Measurements from ENCODE around the gene POU3F2. TPM values are rescaled to one million over a fixed set of nuclear protein-coding genes. Genes with fewer than 3 reads are reported as not detected.

POU3F2 gene
- total and polyA plus RNA-seq, 2 donors from 2014 or later: not detected

DNA sequence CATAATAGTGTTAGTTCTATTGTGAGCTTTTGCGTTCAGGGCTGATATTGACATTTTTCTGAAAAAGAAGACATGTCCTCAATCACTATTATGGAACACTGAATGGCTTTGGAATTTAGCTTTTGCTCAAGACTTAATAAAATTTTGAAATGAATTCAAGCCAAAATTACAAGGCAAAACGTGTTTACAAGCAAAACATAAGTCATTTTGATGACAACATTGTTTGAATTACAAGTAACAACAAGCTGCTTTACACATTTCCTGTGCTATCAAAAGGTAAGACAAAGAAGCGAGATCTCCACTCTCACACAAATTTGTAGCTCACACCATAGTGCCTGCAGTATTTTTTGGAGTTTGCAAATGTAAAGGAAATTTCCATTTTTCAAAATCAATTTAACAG is 37.4 kb downstream of the POU3F2 start:
- intact Hi-C loops (cut with DNase I): no loop called here
- FAIRE-seq: no peak
- no peak overlapping the region for H3K27ac ChIP-seq (ENCODE audit: low read depth in 2 of 2, low read length in 2 of 2)
- TF ChIP-seq, protein P1, sequence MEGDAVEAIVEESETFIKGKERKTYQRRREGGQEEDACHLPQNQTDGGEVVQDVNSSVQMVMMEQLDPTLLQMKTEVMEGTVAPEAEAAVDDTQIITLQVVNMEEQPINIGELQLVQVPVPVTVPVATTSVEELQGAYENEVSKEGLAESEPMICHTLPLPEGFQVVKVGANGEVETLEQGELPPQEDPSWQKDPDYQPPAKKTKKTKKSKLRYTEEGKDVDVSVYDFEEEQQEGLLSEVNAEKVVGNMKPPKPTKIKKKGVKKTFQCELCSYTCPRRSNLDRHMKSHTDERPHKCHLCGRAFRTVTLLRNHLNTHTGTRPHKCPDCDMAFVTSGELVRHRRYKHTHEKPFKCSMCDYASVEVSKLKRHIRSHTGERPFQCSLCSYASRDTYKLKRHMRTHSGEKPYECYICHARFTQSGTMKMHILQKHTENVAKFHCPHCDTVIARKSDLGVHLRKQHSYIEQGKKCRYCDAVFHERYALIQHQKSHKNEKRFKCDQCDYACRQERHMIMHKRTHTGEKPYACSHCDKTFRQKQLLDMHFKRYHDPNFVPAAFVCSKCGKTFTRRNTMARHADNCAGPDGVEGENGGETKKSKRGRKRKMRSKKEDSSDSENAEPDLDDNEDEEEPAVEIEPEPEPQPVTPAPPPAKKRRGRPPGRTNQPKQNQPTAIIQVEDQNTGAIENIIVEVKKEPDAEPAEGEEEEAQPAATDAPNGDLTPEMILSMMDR (IDR thresholded peaks at IDR 0.05; ENCODE audit: borderline replicate concordance, extremely low read depth, insufficient read depth): no peak
- H3K4me3 ChIP-seq (ENCODE audit: low read length in 3 of 3): no peak overlapping the region
- no peak for DNase-seq
- H3K4me1 ChIP-seq (ENCODE audit: control insufficient read depth in 2 of 3, insufficient read depth in 2 of 3, low read depth in 1 of 3, low read length in 3 of 3): no peaks in the 10 kb centered on the region
- no peak overlapping the region for H3K9ac ChIP-seq (ENCODE audit: low read length in 3 of 3)
- H3K36me3 ChIP-seq (ENCODE audit: control insufficient read depth in 2 of 3, insufficient read depth in 3 of 3, low read length in 3 of 3): peaks cover 0 to 3% (median 0%) of the 10 kb centered on the region in 3 donors
- no peaks in the 10 kb centered on the region for H3K27me3 ChIP-seq (ENCODE audit: control insufficient read depth, insufficient read depth, low read length)
- H3K9me3 ChIP-seq (ENCODE audit: control insufficient read depth in 2 of 3, insufficient read depth in 1 of 3, low read length in 3 of 3): no peaks in the 10 kb centered on the region

GRCh38 chr6:98875375-98875774 is 41.0 kb downstream of the POU3F2 start:
- H3K27ac ChIP-seq (ENCODE audit: low read depth in 2 of 2, low read length in 2 of 2): no peak overlapping the region
- H3K9me3 ChIP-seq (ENCODE audit: control insufficient read depth in 2 of 3, insufficient read depth in 1 of 3, low read length in 3 of 3): no peaks in the 10 kb centered on the region
- intact Hi-C loops (cut with DNase I): no loop called here
- no peak overlapping the region for H3K4me3 ChIP-seq (ENCODE audit: low read length in 3 of 3)
- TF ChIP-seq, protein P1 (IDR thresholded peaks at IDR 0.05; ENCODE audit: borderline replicate concordance, extremely low read depth, insufficient read depth): no peak
- no peaks in the 10 kb centered on the region for H3K4me1 ChIP-seq (ENCODE audit: control insufficient read depth in 2 of 3, insufficient read depth in 2 of 3, low read depth in 1 of 3, low read length in 3 of 3)
- H3K36me3 ChIP-seq (ENCODE audit: control insufficient read depth in 2 of 3, insufficient read depth in 3 of 3, low read length in 3 of 3): peaks cover 0 to 3% (median 0%) of the 10 kb centered on the region in 3 donors
- no peak for DNase-seq
- FAIRE-seq: no peak
- H3K9ac ChIP-seq (ENCODE audit: low read length in 3 of 3): no peak overlapping the region
- no peaks in the 10 kb centered on the region for H3K27me3 ChIP-seq (ENCODE audit: control insufficient read depth, insufficient read depth, low read length)

DNA sequence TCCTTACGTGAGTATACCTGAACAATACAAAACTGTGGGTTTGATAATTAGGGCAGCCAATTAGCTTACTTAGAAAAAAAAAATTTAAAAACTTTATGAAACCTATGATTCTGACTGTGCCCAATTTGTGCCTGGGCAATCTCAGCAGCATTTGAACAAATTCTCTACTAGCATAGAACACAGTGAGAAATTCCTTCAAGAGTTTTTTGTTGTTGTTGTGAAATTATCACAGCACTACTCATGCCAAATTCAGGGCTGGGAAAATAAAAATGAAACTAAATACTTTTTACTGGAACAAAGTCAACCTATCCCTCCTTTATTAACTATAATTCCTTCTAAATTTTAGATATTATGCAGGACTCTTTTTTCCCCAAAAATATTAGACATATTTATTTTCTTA is 42.9 kb downstream of the POU3F2 start:
- Histone ChIP-seq H3K9ac (ENCODE audit: low read length in 3 of 3) (no peak overlapping the region), H3K4me3 (ENCODE audit: low read length in 3 of 3) (no peak overlapping the region), H3K9me3 (ENCODE audit: control insufficient read depth in 2 of 3, insufficient read depth in 1 of 3, low read length in 3 of 3) (no peaks in the 10 kb centered on the region), H3K27ac (ENCODE audit: low read depth in 2 of 2, low read length in 2 of 2) (no peak overlapping the region), H3K27me3 (ENCODE audit: control insufficient read depth, insufficient read depth, low read length) (no peaks in the 10 kb centered on the region), H3K36me3 (ENCODE audit: control insufficient read depth in 2 of 3, insufficient read depth in 3 of 3, low read length in 3 of 3) (no peaks in the 10 kb centered on the region), H3K4me1 (ENCODE audit: control insufficient read depth in 2 of 3, insufficient read depth in 2 of 3, low read depth in 1 of 3, low read length in 3 of 3) (no peaks in the 10 kb centered on the region)
- DNase-seq: no peak
- TF ChIP-seq, protein P1 (IDR thresholded peaks at IDR 0.05; ENCODE audit: borderline replicate concordance, extremely low read depth, insufficient read depth): no peak
- intact Hi-C loops (cut with DNase I): no loop called here
- no peak for FAIRE-seq

DNA sequence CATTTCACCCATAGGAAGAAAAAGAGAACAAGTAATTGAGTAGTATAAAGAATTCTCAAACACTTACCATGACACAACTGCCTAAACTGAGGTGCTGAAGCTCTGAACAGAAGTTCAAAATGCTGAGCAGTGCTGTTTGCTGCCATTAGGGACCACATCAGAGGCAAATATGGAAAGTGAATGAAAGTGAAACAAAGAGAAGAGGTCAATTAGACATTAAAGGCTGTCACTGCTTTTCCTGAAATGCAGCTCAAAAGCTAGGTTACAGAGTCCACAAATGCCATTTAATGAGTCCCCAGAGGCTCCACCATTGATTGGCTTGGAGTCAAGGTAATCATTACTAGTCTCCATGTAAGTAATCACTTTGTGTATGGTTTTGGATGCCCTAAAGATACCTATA is 46.1 kb downstream of the POU3F2 start:
- DNase-seq (no peak), FAIRE-seq (no peak)
- H3K9me3 ChIP-seq (ENCODE audit: control insufficient read depth in 2 of 3, insufficient read depth in 1 of 3, low read length in 3 of 3): no peaks in the 10 kb centered on the region
- H3K4me3 ChIP-seq (ENCODE audit: low read length in 3 of 3): no peak overlapping the region
- TF ChIP-seq, protein P1 (IDR thresholded peaks at IDR 0.05; ENCODE audit: borderline replicate concordance, extremely low read depth, insufficient read depth): no peak
- H3K4me1 ChIP-seq (ENCODE audit: control insufficient read depth in 2 of 3, insufficient read depth in 2 of 3, low read depth in 1 of 3, low read length in 3 of 3): no peaks in the 10 kb centered on the region
- no peak overlapping the region for H3K9ac ChIP-seq (ENCODE audit: low read length in 3 of 3)
- intact Hi-C loops (cut with DNase I): no loop called here
- H3K36me3 ChIP-seq (ENCODE audit: control insufficient read depth in 2 of 3, insufficient read depth in 3 of 3, low read length in 3 of 3): no peaks in the 10 kb centered on the region
- no peaks in the 10 kb centered on the region for H3K27me3 ChIP-seq (ENCODE audit: control insufficient read depth, insufficient read depth, low read length)
- H3K27ac ChIP-seq (ENCODE audit: low read depth in 2 of 2, low read length in 2 of 2): no peak overlapping the region

All from kidney (tissue), 14 donors.